Placental pericyte (primary cell): ENCODE results near the gene CCNB1. TPM values are rescaled to one million over a fixed set of nuclear protein-coding genes. Genes with fewer than 3 reads are reported as not detected.

Experiments
- small RNA-seq: library from RNA; depleted of rRNA; stranded (forward); fragments of <200 nt; gene quantifications from one replicate; pipeline ENCODE3, GENCODE V24; 2012; ENCODE audit warnings: low replicate concordance
- total RNA-seq: library from RNA; depleted of rRNA; stranded (reverse); fragments of >200 nt; gene quantifications from 2 replicates; pipeline ENCODE4 v1.2.3, GENCODE V29; 2012

The CCNB1 gene
- total RNA-seq: 14.2 and 218 TPM in 2 replicates

DNA sequence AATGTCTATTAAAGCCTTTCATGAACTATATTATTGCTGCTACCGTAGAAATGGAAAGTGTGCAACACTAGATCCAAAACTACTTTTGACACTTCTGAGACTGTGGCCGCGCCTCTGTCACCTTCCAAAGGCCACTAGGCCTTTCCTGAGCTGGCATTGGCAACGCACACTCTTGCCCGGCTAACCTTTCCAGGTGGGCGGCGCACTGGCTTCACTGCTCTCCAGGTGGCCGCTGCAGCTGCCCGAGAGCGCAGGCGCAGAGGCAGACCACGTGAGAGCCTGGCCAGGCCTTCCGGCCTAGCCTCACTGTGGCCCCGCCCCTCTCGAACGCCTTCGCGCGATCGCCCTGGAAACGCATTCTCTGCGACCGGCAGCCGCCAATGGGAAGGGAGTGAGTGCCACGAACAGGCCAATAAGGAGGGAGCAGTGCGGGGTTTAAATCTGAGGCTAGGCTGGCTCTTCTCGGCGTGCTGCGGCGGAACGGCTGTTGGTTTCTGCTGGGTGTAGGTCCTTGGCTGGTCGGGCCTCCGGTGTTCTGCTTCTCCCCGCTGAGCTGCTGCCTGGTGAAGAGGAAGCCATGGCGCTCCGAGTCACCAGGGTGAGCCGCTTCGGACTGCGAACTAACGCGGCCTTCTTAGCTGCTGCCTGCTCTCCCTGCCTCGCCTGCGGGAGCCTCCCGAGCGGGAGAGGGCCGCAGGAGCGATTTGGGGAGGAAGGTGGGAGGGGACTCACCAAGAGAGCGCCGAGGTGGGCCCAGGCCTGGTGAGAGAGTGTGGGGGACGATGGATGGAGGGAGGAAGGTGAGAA, at the start of gene CCNB1:
Gene CCNB1 (plus strand): TSS at position 465 of the 807 bp plus-strand sequence. CDS start 113 bp downstream, at position 578.

GRCh38 chr5:69189162-69190086, 22.5 kb downstream of the CCNB1 start, which contains the start of gene CENPH:
TSS of gene CENPH (plus strand) at chr5:69189583. CDS start at chr5:69189635, 52 bp downstream.

Small RNAs within 50 kb of the gene (small RNA-seq; reads per million reads assigned to genes)
- not detected for gene SNORA50D

Other genes starting within 250 kb of the CCNB1 start
- gene SLC30A5, start 73.1 kb upstream of the CCNB1 start, total RNA-seq: 53.2 and 70.4 TPM in 2 replicates
- gene CENPH, start 22.4 kb downstream of the CCNB1 start, total RNA-seq: 3.3 and 13.0 TPM in 2 replicates
- gene CDK7, start 67.7 kb downstream of the CCNB1 start, total RNA-seq: 36.8 and 44.2 TPM in 2 replicates
- gene CCDC125, start 165.7 kb downstream of the CCNB1 start, total RNA-seq: 1.5 and 3.0 TPM in 2 replicates
- 17.6 and 25.4 TPM in 2 replicates for gene AK6, start 202.4 kb downstream of the CCNB1 start, total RNA-seq
- 64.9 and 79.7 TPM in 2 replicates for gene TAF9, start 202.4 kb downstream of the CCNB1 start, total RNA-seq
- gene RAD17, start 202.7 kb downstream of the CCNB1 start, total RNA-seq: 20.1 and 23.2 TPM in 2 replicates
- 1.0 and 1.1 TPM in 2 replicates for gene MARVELD2, start 248.0 kb downstream of the CCNB1 start, total RNA-seq